PFSK-1 (cell line): ENCODE data around the gene TP63.

ENCODE experiments used
- FOXP2 ChIP-seq: optimal IDR thresholded peaks from 2 replicates; pipeline ENCODE3; 2011; ENCODE audit warnings: borderline replicate concordance, control low read depth, inconsistent platforms; ENCODE audit not compliant: insufficient read depth; ENCODE audit errors: extremely low read length, extremely low read depth
- POLR2AphosphoS5 ChIP-seq: IDR thresholded peaks from 2 replicates; pipeline ENCODE4 v1.6.1; 2012; ENCODE audit warnings: low read depth, mild to moderate bottlenecking, control low read depth, low read length, moderate library complexity
- SIN3A ChIP-seq: IDR thresholded peaks from 2 replicates; pipeline ENCODE4 v1.6.1; 2012; ENCODE audit warnings: mild to moderate bottlenecking, low read length, moderate library complexity, borderline replicate concordance; ENCODE audit not compliant: insufficient read depth
- TAF1 ChIP-seq: IDR thresholded peaks from 2 replicates; pipeline ENCODE4 v1.6.1; 2012; ENCODE audit warnings: low read length, control low read depth, borderline replicate concordance; ENCODE audit not compliant: insufficient read depth
- TF ChIP-seq, protein P1 (sequence below), 2 experiments: IDR thresholded peaks; 2 replicates each; pipeline versions ENCODE4 v1.6.1 to v1.8.0; 2011 to 2012; ENCODE audit warnings: low read depth in 2 of 2, low read length in 2 of 2, control low read depth in 1 of 2, inconsistent platforms in 1 of 2, mild to moderate bottlenecking in 1 of 2, moderate library complexity in 1 of 2; ENCODE audit not compliant: insufficient read depth in 1 of 2

DNA sequence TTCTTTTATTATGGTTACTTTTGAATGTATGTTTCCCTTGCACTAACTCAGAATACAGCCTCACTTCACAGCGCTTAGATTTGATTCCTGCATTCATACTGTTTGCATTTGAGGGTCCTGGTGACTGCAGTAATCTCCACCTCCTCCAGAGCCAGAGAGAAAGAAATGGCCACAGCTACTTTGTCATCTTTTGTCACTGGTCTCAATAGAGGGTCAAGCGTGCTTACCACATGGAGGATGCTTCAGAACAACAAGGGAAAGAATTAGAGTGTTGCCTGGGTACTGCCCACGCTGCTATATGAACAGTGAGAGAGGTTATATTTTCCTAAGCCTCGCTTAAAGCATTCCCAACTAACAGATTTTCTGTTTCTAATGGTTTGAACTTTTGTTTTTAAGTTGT lies 190.1 kb downstream of the TP63 start:
- TF ChIP-seq, protein P1, sequence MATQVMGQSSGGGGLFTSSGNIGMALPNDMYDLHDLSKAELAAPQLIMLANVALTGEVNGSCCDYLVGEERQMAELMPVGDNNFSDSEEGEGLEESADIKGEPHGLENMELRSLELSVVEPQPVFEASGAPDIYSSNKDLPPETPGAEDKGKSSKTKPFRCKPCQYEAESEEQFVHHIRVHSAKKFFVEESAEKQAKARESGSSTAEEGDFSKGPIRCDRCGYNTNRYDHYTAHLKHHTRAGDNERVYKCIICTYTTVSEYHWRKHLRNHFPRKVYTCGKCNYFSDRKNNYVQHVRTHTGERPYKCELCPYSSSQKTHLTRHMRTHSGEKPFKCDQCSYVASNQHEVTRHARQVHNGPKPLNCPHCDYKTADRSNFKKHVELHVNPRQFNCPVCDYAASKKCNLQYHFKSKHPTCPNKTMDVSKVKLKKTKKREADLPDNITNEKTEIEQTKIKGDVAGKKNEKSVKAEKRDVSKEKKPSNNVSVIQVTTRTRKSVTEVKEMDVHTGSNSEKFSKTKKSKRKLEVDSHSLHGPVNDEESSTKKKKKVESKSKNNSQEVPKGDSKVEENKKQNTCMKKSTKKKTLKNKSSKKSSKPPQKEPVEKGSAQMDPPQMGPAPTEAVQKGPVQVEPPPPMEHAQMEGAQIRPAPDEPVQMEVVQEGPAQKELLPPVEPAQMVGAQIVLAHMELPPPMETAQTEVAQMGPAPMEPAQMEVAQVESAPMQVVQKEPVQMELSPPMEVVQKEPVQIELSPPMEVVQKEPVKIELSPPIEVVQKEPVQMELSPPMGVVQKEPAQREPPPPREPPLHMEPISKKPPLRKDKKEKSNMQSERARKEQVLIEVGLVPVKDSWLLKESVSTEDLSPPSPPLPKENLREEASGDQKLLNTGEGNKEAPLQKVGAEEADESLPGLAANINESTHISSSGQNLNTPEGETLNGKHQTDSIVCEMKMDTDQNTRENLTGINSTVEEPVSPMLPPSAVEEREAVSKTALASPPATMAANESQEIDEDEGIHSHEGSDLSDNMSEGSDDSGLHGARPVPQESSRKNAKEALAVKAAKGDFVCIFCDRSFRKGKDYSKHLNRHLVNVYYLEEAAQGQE (IDR thresholded peaks at IDR 0.05; ENCODE audit: insufficient read depth in 1 of 2, low read depth in 2 of 2, low read length in 2 of 2), result no peak
- TF ChIP-seq POLR2AphosphoS5, result no peak
- no peak for TF ChIP-seq SIN3A
- TF ChIP-seq FOXP2, result no peak
- TF ChIP-seq TAF1, result no peak
